GM12878 (cell line): Measurements from ENCODE around the gene IL10. TPM values are rescaled to one million over a fixed set of nuclear protein-coding genes. Genes with fewer than 3 reads are reported as not detected.
A peak's percentile ranks its signal among the peaks of the same experiment; 100 is the strongest.

Experiments used
- CBX5 ChIP-seq: sonication (generic); IDR thresholded peaks from 2 replicates; pipeline ENCODE4 v1.6.1; 2016; ENCODE audit warnings: low read depth, moderate library complexity, mild to moderate bottlenecking, inconsistent platforms
- CHD4 ChIP-seq: fragments of 200-600 bp; sonication (generic); IDR thresholded peaks from 2 replicates; pipeline ENCODE4 v1.6.1; 2016; ENCODE audit warnings: mild to moderate bottlenecking
- CTCF ChIP-seq, 3 experiments: IDR thresholded peaks in 2 of 3; conservative IDR thresholded peaks in 1 of 3; 2 replicates each; pipeline ENCODE4 v1.5.1; 2011; ENCODE audit warnings: low read depth in 3 of 3, low read length in 3 of 3, mild to moderate bottlenecking in 3 of 3, control low read depth in 2 of 3, moderate library complexity in 2 of 3, inconsistent platforms in 1 of 3, mixed read lengths in 1 of 3; ENCODE audit not compliant: control insufficient read depth in 2 of 3, insufficient read depth in 1 of 3; ENCODE audit errors: extremely low read depth in 1 of 3
- EED ChIP-seq: sonication (generic); IDR thresholded peaks from 2 replicates; pipeline ENCODE4 v1.6.1; 2016; ENCODE audit warnings: antibody characterized with exemption, low read depth
- EZH2 ChIP-seq: IDR thresholded peaks from 2 replicates; pipeline ENCODE4 v1.6.1; 2012; ENCODE audit warnings: low read depth, mild to moderate bottlenecking, control low read depth, inconsistent platforms, low read length, borderline replicate concordance; ENCODE audit not compliant: control insufficient read depth
- HDAC2 ChIP-seq: fragments of 200-600 bp; sonication (generic); IDR thresholded peaks from 2 replicates; pipeline ENCODE4 v1.6.1; 2017
- HDGF ChIP-seq: fragments of 450-650 bp; IDR thresholded peaks from 2 replicates; pipeline ENCODE4 v1.6.1; 2016; ENCODE audit warnings: antibody characterized with exemption
- HSF1 ChIP-seq: fragments of 150-350 bp; IDR thresholded peaks from 2 replicates; pipeline ENCODE4 v1.6.1; 2014; ENCODE audit warnings: mild to moderate bottlenecking, low read depth, low read length
- PKNOX1 ChIP-seq: fragments of 450-650 bp; IDR thresholded peaks from 2 replicates; pipeline ENCODE4 v1.6.1; 2016; ENCODE audit warnings: mild to moderate bottlenecking
- POLR2AphosphoS2 ChIP-seq: IDR thresholded peaks from 2 replicates; pipeline ENCODE4 v1.6.1; 2011; ENCODE audit warnings: low read depth, mild to moderate bottlenecking, low read length, improper control_type of control experiment, moderate library complexity
- SMC3 ChIP-seq: IDR thresholded peaks from 2 replicates; pipeline ENCODE4 v1.6.1; 2011; ENCODE audit warnings: low read length, improper control_type of control experiment, borderline replicate concordance
- SP1 ChIP-seq: IDR thresholded peaks from one replicate; pipeline ENCODE4 v1.6.1; 2011; ENCODE audit warnings: low read depth, low read length
- USF2 ChIP-seq: IDR thresholded peaks from 2 replicates; pipeline ENCODE4 v1.6.1; 2011; ENCODE audit warnings: low read depth, low read length, improper control_type of control experiment, borderline replicate concordance
- ZBTB4 ChIP-seq: fragments of 450-650 bp; formaldehyde crosslinking; IDR thresholded peaks from 2 replicates; pipeline ENCODE4 v1.4.0; 2022; ENCODE audit warnings: mild to moderate bottlenecking, moderate library complexity
- polyA plus RNA-seq, 11 experiments: library from polyadenylated mRNA; depleted of rRNA in 4 of 11; unstranded in 6 of 11; stranded (reverse) in 5 of 11; fragments of >200 nt; fragmentation: Nextera tagmentation in 4 of 11; fragmentation: Illumina TruSeq in 1 of 11; extraction: Ambion mirVana in 4 of 11; extraction: Trizol in 1 of 11; gene quantifications; 1 replicate in 1 of 11; 2 replicates in 10 of 11; pipeline versions ENCODE4 v1.2.1 to v1.2.3, GENCODE V29; 2011 to 2016; ENCODE audit warnings: inconsistent platforms in 2 of 11, missing spikeins in 2 of 11, low read depth in 1 of 11
- total RNA-seq, 4 experiments: library from RNA; depleted of rRNA in 3 of 4; stranded (reverse); fragments of >200 nt in 3 of 4; fragmentation: Illumina TruSeq in 1 of 4; extraction: Trizol in 1 of 4; gene quantifications; 2 replicates each; pipeline versions ENCODE4 v1.2.1 to v1.2.3, GENCODE V29; 2013 to 2021

IL10 gene
- total and polyA plus RNA-seq, 10 of the 15 experiments (the other 5 are each of a cell fraction or from before 2014, with no cell fraction given): 0.34 to 5.0 (median 1.1) TPM

GRCh38 chr1:206725109-206725963 lies 47.0 kb downstream of the IL10 start (continued):
- TF ChIP-seq EZH2: no peak
- TF ChIP-seq CBX5: no peak
- TF ChIP-seq SP1: no peak
- no peak for TF ChIP-seq USF2
- TF ChIP-seq PKNOX1: 0 out of 2 replicates have a peak, but pooled peaks have one; percentile 8
- no peak for TF ChIP-seq POLR2AphosphoS2
- no peak for TF ChIP-seq HDGF
- TF ChIP-seq SMC3: peak; percentile 39
- no peak for TF ChIP-seq ZBTB4 (CRISPR knock-in tag)
- peak; percentile 59 to 78 (median 73) for TF ChIP-seq CTCF (IDR thresholded peaks at IDR 0.05 in 2 of 3, conservative IDR thresholded peaks at IDR 0.05 in 1 of 3; ENCODE audit: control insufficient read depth in 2 of 3, extremely low read depth in 1 of 3, insufficient read depth in 1 of 3, low read depth in 3 of 3, low read length in 3 of 3)
- TF ChIP-seq HDAC2: no peak
- no peak for TF ChIP-seq HSF1
- TF ChIP-seq CHD4: no peak
- TF ChIP-seq EED: 0 out of 2 replicates have a peak, but pooled peaks have one; percentile 0
- TF ChIP-seq, all 136 proteins: peak for 9
